CMK (cell line): ENCODE data around the gene RAD51B.

Experiments used
- DNase-seq: peaks from one replicate; pipeline ENCODE4 v3.0.0-alpha.2; 2010; ENCODE audit warnings: low read depth

RAD51B gene

GRCh38 chr14:68331991-68332390, 512.4 kb downstream of the RAD51B start:
- DNase-seq = no peak

DNA sequence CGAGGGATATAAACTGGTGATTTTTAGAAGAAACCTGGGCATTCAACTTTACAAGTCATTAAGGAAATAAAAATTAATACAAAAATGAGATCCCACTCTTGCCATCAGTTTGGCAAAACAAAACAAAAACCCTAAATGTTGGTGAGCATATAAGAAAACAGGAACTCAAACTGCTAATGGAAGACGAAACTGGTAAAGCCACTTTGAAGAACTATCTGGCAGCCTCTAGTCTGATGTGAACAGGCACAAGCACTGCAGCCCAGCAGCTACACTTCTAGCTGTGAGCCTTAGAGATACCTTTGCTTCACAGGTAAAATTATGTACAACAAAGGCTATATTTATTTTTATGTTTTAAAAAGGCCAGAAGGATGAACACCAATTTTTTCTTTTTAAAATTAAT, 513.7 kb downstream of the RAD51B start:
- DNase-seq = no peak

- DNase-seq = no peak
Measured at GRCh38 chr14:68335312-68335711, 515.7 kb downstream of the RAD51B start.

- DNase-seq = no peak
Measured at GRCh38 chr14:68336165-68336564, 516.6 kb downstream of the RAD51B start.

- DNase-seq = no peak
Measured at GRCh38 chr14:68337279-68337678, 517.7 kb downstream of the RAD51B start.

DNA sequence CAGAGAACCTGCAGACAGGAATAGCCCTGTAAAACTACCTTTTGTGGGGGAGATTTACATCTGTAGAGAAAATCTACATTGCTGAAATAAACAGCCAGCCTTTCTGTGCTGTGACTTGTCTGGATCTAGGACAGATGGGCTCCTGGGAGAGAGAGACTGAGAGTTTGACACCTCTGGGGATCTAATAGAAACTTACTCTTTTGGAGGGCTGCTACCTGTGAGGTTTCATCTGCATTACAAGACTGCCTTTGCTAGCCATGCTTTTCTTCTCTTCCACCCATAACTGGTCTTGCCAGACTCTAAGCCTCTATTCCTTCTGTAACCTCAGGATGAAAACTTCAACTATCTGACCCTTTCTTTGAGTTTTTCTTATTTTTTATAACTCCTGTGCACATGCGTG, 520.7 kb downstream of the RAD51B start:
- DNase-seq = no peak

- DNase-seq = no peak
Measured at GRCh38 chr14:68341411-68342212, 522.0 kb downstream of the RAD51B start.

GRCh38 chr14:68342216-68342763, 522.7 kb downstream of the RAD51B start:
- DNase-seq = no peak

DNA sequence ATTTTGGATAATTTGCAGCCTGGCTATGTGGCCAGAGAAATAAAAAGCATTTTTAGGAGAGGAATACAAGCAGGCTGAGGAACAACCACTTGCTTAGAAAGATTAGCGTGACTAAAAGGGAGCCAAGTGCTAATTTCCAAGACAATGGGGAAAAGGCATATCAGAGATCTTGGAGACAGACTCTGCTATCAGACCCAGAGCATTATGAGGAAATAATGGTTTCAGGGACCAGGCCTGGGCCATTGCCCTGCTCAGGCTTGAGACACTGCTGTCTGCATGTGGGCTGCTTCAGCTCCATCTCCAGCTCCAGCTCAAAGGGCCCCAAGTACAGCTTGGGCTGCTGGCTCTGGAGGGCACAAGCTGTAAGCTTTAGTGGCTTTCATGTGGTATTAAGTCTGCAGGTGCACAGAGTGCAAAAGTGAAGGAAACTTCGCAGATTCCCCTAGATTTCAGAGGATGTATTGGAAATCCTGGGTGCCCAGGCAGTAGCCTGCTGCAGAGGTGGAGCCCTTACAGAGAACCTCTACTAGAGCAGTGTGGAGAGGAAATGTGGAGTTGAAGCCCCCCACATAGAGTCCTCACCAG, 524.0 kb downstream of the RAD51B start:
- DNase-seq = no peak

- DNase-seq = no peak
Measured at GRCh38 chr14:68345738-68346137, 526.2 kb downstream of the RAD51B start.

GRCh38 chr14:68346556-68347343, 527.2 kb downstream of the RAD51B start:
- DNase-seq = no peak

- DNase-seq = no peak
Measured at GRCh38 chr14:68349900-68350629, 530.5 kb downstream of the RAD51B start.

DNA sequence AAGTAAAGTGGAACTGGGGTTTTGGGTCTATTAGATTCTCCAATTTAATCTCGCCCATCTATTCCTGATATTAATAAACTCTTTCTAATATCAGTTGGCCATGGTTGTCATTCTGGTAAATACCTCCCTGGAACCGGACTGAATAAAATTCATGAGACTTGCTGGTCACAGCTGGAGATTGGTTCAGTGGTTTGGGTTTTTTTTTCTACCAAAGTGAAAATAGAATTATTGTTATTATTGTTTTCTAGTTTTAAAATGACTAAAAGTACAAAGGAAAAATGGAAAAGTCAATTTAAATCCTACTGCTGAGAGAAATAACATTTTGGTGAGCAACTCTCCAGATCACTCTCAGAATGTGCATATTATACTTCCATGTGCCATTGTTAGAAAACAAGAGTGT, 535.8 kb downstream of the RAD51B start:
- DNase-seq = no peak

GRCh38 chr14:68357777-68358176, 538.2 kb downstream of the RAD51B start:
- DNase-seq = no peak

DNA sequence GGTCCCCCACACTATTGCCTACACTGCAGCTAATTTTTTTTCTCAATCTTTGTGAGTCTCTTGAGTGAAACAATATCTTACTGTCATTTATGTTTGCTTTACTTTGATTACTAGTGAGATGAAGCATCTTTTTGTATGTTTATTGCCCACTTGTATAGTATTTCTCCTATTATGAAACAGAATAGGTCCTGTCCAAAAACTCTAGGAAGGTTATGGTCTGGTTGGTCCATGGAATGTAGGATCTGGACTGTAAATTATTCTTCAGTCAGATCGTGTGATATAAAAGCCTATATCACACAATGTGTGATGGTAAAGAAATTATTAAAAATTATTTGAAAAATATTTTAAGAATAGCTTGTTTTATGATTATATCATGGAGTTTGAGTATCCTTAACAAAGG, 538.9 kb downstream of the RAD51B start:
- DNase-seq = no peak

GRCh38 chr14:68359022-68359836, 539.6 kb downstream of the RAD51B start:
- no peak for DNase-seq

- DNase-seq = no peak
Measured at GRCh38 chr14:68359837-68360552, 540.4 kb downstream of the RAD51B start.

- DNase-seq = no peak
Measured at GRCh38 chr14:68361231-68361630, 541.7 kb downstream of the RAD51B start.

- no peak for DNase-seq
Measured at GRCh38 chr14:68362846-68363245, 543.3 kb downstream of the RAD51B start.

DNA sequence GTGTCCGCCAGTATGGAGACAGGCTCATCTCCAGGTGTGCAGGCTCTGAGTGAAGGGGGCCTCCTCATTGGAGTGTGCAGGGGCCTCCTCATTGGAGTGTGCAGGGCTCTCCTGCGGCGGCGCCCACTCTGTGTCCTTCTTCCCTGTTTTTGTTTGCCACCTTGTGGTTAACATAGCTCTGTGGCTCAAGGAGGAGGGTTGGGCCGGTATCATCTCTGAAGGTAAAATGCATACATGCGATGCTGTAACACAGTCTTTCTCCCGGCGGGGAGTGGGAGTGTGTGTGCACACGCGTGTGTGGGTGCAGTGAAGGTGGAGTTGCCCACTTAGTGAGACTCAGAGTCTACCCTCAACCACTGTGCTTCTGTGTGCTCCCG, 543.9 kb downstream of the RAD51B start:
- DNase-seq = no peak
